Vagina (tissue), 2 donors: ENCODE results near the gene PCDHGA6. TPM values are rescaled to one million over a fixed set of nuclear protein-coding genes. Genes with fewer than 3 reads are reported as not detected.
"Not testable (repeated sequence)": the region's sequence is repeated elsewhere in the genome, so short reads cannot be mapped to it uniquely, and the experiment has no call there.

Experiments used
- DNase-seq, 2 donors: peaks; one replicate each; pipeline ENCODE4 v3.0.0-alpha.2; 2017; ENCODE audit errors: extremely low spot score in 2 of 2
- H3K27ac ChIP-seq: fragments of 200-600 bp; sonication (generic); one replicate; pipeline ENCODE4 v1.5.1; 2019
- H3K27me3 ChIP-seq: fragments of 200-600 bp; sonication (generic); one replicate; pipeline ENCODE4 v1.5.1; 2019
- H3K36me3 ChIP-seq, 2 donors: fragments of 200-600 bp; sonication (generic); one replicate each; pipeline ENCODE4 v1.5.1; 2017 to 2019
- H3K4me1 ChIP-seq: fragments of 200-600 bp; sonication (generic); one replicate; pipeline ENCODE4 v1.5.1; 2019
- H3K4me3 ChIP-seq, 2 donors: fragments of 200-600 bp; sonication (generic); 1 replicate in 1 of 2; 2 replicates in 1 of 2; pipeline ENCODE4 v1.5.1; 2016 to 2019
- H3K9me3 ChIP-seq: fragments of 200-600 bp; sonication (generic); one replicate; pipeline ENCODE4 v1.5.1; 2019
- CTCF ChIP-seq, 3 experiments: fragments of 450-650 bp in 2 of 3; fragments of 200-600 bp in 1 of 3; sonication (generic) in 1 of 3; IDR thresholded peaks; one replicate each; pipeline ENCODE4 v1.5.1; 2017 to 2019; ENCODE audit warnings: antibody characterized with exemption in 3 of 3, mild to moderate bottlenecking in 2 of 3, moderate library complexity in 2 of 3
- POLR2A ChIP-seq, 2 donors: fragments of 450-650 bp; IDR thresholded peaks; one replicate each; pipeline ENCODE4 v1.6.1; 2017; ENCODE audit warnings: antibody characterized with exemption in 2 of 2, mild to moderate bottlenecking in 2 of 2, moderate library complexity in 2 of 2
- POLR2AphosphoS5 ChIP-seq, 2 donors: sonication (generic); formaldehyde crosslinking; IDR thresholded peaks; one replicate each; pipeline ENCODE4 v1.9.0; 2017; ENCODE audit warnings: antibody characterized with exemption in 2 of 2, mild to moderate bottlenecking in 2 of 2, low read depth in 1 of 2; ENCODE audit not compliant: insufficient read depth in 1 of 2
- intact Hi-C: fragments of 100-400 bp; cut with DNase I; formaldehyde crosslinking; loops from one replicate; pipeline ENCODE4 v1.15.1; 2023
- total RNA-seq: library from RNA; depleted of rRNA; stranded (reverse); fragments of >200 nt; gene quantifications from one replicate; pipeline ENCODE4 v1.2.3, GENCODE V29; 2016

The PCDHGA6 gene
- total RNA-seq, 1 donor from 2014 or later: 6.4 TPM

GRCh38 chr5:141338538-141339306 lies 35.0 kb upstream of the PCDHGA6 start, which contains the start of gene PCDHGA2:
PCDHGA2 (plus strand) TSS chr5:141338760.
- Histone ChIP-seq H3K4me3 (peak within 1 kb of the TSS; percentile 8 to 24), H3K27ac (no peak within 1 kb of the TSS), H3K27me3 (no peaks in the 10 kb centered on the region), H3K4me1 (no peaks in the 10 kb centered on the region), H3K36me3 (no peaks in the 10 kb centered on the region), H3K9me3 (peaks cover 11% of the 10 kb centered on the region)
- no peak for DNase-seq
- TF ChIP-seq CTCF (IDR thresholded peaks at IDR 0.05) (no peak), POLR2AphosphoS5 (IDR thresholded peaks at IDR 0.05; ENCODE audit: insufficient read depth in 1 of 2, low read depth in 1 of 2) (no peak)
- intact Hi-C loops: no loop called here

GRCh38 chr5:141340781-141341354 lies 32.8 kb upstream of the PCDHGA6 start:
- H3K4me1 ChIP-seq, H3K4me3 ChIP-seq, DNase-seq, H3K27ac ChIP-seq, H3K36me3 ChIP-seq, H3K27me3 ChIP-seq, intact Hi-C loops: not testable (repeated sequence)
- peaks cover 26% of the 10 kb centered on the region for H3K9me3 ChIP-seq

- peaks cover 26% of the 10 kb centered on the region for H3K9me3 ChIP-seq
- H3K4me1 ChIP-seq: no peaks in the 10 kb centered on the region
- H3K27ac ChIP-seq: no peak overlapping the region
- TF ChIP-seq CTCF (IDR thresholded peaks at IDR 0.05): no peak
- no peak for TF ChIP-seq POLR2A (IDR thresholded peaks at IDR 0.05)
- no peak overlapping the region for H3K4me3 ChIP-seq
- no peaks in the 10 kb centered on the region for H3K36me3 ChIP-seq
- H3K27me3 ChIP-seq: no peaks in the 10 kb centered on the region
- DNase-seq: no peak
- intact Hi-C loops: no loop called here
Observed at GRCh38 chr5:141342773-141343172, 30.9 kb upstream of the PCDHGA6 start.

GRCh38 chr5:141343242-141343952 lies 30.3 kb upstream of the PCDHGA6 start, which contains the start of gene PCDHGA3:
PCDHGA3 (plus strand) TSS chr5:141343829; CDS start chr5:141344034, 205 bp downstream.
- peak within 1 kb of the TSS; percentile 7 to 22 for H3K4me3 ChIP-seq
- H3K27ac ChIP-seq: no peak within 1 kb of the TSS
- H3K9me3 ChIP-seq: peaks cover 26% of the 10 kb centered on the region

More at GRCh38 chr5:141343242-141343952, 30.3 kb upstream of the PCDHGA6 start, which contains the start of gene PCDHGA3:
- intact Hi-C loops: no loop called here
- H3K27me3 ChIP-seq: no peaks in the 10 kb centered on the region
- TF ChIP-seq POLR2A (IDR thresholded peaks at IDR 0.05) (no peak), CTCF (IDR thresholded peaks at IDR 0.05) (no peak), POLR2AphosphoS5 (IDR thresholded peaks at IDR 0.05; ENCODE audit: insufficient read depth in 1 of 2, low read depth in 1 of 2) (no peak)
- H3K36me3 ChIP-seq: no peaks in the 10 kb centered on the region
- H3K4me1 ChIP-seq: no peaks in the 10 kb centered on the region
- DNase-seq: no peak
